CD14-positive monocyte (primary cell): ENCODE measurements around the gene CTAG1A. TPM values are rescaled to one million over a fixed set of nuclear protein-coding genes. Genes with fewer than 3 reads are reported as not detected.

Experiments
- DNase-seq, 3 donors: peaks; one replicate each; pipeline ENCODE4 v3.0.0-alpha.2; 2011 to 2022
- H2AFZ ChIP-seq: 2 replicates; pipeline ENCODE4 v1.6.0; 2012; ENCODE audit warnings: mild to moderate bottlenecking, low read depth, low read length, inconsistent platforms; ENCODE audit not compliant: insufficient read depth, poor library complexity, severe bottlenecking
- H3K27ac ChIP-seq, 2 donors: 1 replicate in 1 of 2; 2 replicates in 1 of 2; pipeline ENCODE4 v1.5.1; 2012 to 2013; ENCODE audit warnings: low read length in 2 of 2, control low read depth in 1 of 2, inconsistent platforms in 1 of 2, low read depth in 1 of 2, mild to moderate bottlenecking in 1 of 2
- H3K27me3 ChIP-seq, 2 donors: one replicate each; pipeline versions ENCODE4 v1.6.0 to v1.6.1; 2011 to 2013; ENCODE audit warnings: low read length in 2 of 2; ENCODE audit not compliant: control insufficient read depth in 2 of 2, insufficient read depth in 2 of 2
- H3K36me3 ChIP-seq, 2 donors: replicated peaks in 1 of 2; 1 replicate in 1 of 2; 2 replicates in 1 of 2; pipeline versions ENCODE4 v1.5.1 to v1.6.1; 2012 to 2013; ENCODE audit warnings: low read length in 2 of 2, control low read depth in 1 of 2, inconsistent platforms in 1 of 2, mild to moderate bottlenecking in 1 of 2; ENCODE audit not compliant: insufficient read depth in 2 of 2, control insufficient read depth in 1 of 2
- H3K4me1 ChIP-seq, 2 donors: 1 replicate in 1 of 2; 2 replicates in 1 of 2; pipeline versions ENCODE4 v1.5.1 to v1.6.1; 2012 to 2013; ENCODE audit warnings: low read length in 2 of 2, control low read depth in 1 of 2, inconsistent platforms in 1 of 2, mild to moderate bottlenecking in 1 of 2, moderate library complexity in 1 of 2; ENCODE audit not compliant: insufficient read depth in 2 of 2, control insufficient read depth in 1 of 2
- H3K4me2 ChIP-seq: replicated peaks from 2 replicates; pipeline ENCODE3; 2012; ENCODE audit warnings: low read length, moderate library complexity, mild to moderate bottlenecking; ENCODE audit not compliant: poor library complexity, severe bottlenecking; ENCODE audit errors: extremely low read depth
- H3K4me3 ChIP-seq, 3 experiments: fragments of 200-600 bp in 1 of 3; sonication (generic) in 1 of 3; replicated peaks in 1 of 3; 1 replicate in 2 of 3; 2 replicates in 1 of 3; pipeline ENCODE4 v1.5.1; 2011 to 2013; ENCODE audit warnings: low read length in 3 of 3, mild to moderate bottlenecking in 3 of 3, control low read depth in 2 of 3, low read depth in 2 of 3, inconsistent platforms in 1 of 3, moderate library complexity in 1 of 3
- H3K79me2 ChIP-seq: 2 replicates; pipeline ENCODE4 v1.6.0; 2012; ENCODE audit warnings: mild to moderate bottlenecking, control low read depth, inconsistent platforms, low read length, moderate library complexity; ENCODE audit not compliant: insufficient read depth
- H3K9ac ChIP-seq: 2 replicates; pipeline ENCODE4 v1.6.0; 2017; ENCODE audit warnings: low read length, mild to moderate bottlenecking; ENCODE audit not compliant: insufficient read depth, poor library complexity, severe bottlenecking
- H3K9me3 ChIP-seq, 2 donors: replicated peaks in 1 of 2; 1 replicate in 1 of 2; 2 replicates in 1 of 2; pipeline versions ENCODE4 v1.5.1 to v1.6.1; 2012 to 2013; ENCODE audit warnings: low read length in 2 of 2, control low read depth in 1 of 2; ENCODE audit not compliant: control insufficient read depth in 1 of 2, insufficient read depth in 1 of 2
- H4K20me1 ChIP-seq: 2 replicates; pipeline ENCODE4 v1.6.0; 2012; ENCODE audit warnings: mild to moderate bottlenecking, low read length, control low read depth, moderate library complexity; ENCODE audit not compliant: insufficient read depth
- H3K27ac Mint-ChIP-seq, 7 donors: one replicate each; pipeline ENCODE4 v1.8.0; 2020; ENCODE audit warnings: mild to moderate bottlenecking in 7 of 7, mixed read lengths in 7 of 7, moderate library complexity in 6 of 7, inconsistent platforms in 2 of 7
- H3K27me3 Mint-ChIP-seq, 3 donors: one replicate each; pipeline ENCODE4 v1.8.0; 2021 to 2022; ENCODE audit warnings: low read depth in 3 of 3, mild to moderate bottlenecking in 3 of 3, mixed read lengths in 3 of 3, moderate library complexity in 3 of 3, inconsistent platforms in 1 of 3
- H3K36me3 Mint-ChIP-seq, 2 donors: one replicate each; pipeline ENCODE4 v1.8.0; 2020; ENCODE audit warnings: mixed read lengths in 2 of 2, inconsistent platforms in 1 of 2, mild to moderate bottlenecking in 1 of 2
- H3K4me1 Mint-ChIP-seq: one replicate; pipeline ENCODE4 v1.8.0; 2020; ENCODE audit warnings: mild to moderate bottlenecking, mixed read lengths
- H3K4me3 Mint-ChIP-seq, 2 donors: one replicate each; pipeline ENCODE4 v1.8.0; 2020; ENCODE audit warnings: mild to moderate bottlenecking in 2 of 2, mixed read lengths in 2 of 2, moderate library complexity in 1 of 2
- H3K9me3 Mint-ChIP-seq, 7 donors: one replicate each; pipeline ENCODE4 v1.8.0; 2020 to 2022; ENCODE audit warnings: mixed read lengths in 7 of 7, mild to moderate bottlenecking in 6 of 7, moderate library complexity in 6 of 7, inconsistent platforms in 2 of 7
- WGBS: methylation state at CpG from one replicate; pipeline ENCODE4 v1.1.5; 2013; ENCODE audit warnings: missing lambda C conversion rate; ENCODE audit not compliant: insufficient coverage; 5-methylcytosine and 5-hydroxymethylcytosine counted together
- intact Hi-C, 2 donors: fragments of 100-400 bp; cut with micrococcal nuclease; formaldehyde crosslinking; loops; one replicate each; pipeline versions ENCODE4 v1.15.0 to v1.15.1; 2023
- polyA plus RNA-seq, 3 donors: library from polyadenylated mRNA; depleted of rRNA in 1 of 3; unstranded in 2 of 3; stranded (reverse) in 1 of 3; fragments of 300-500 nt in 2 of 3; fragments of >200 nt in 1 of 3; fragmentation: Illumina TruSeq in 2 of 3; gene quantifications; 1 replicate in 2 of 3; 2 replicates in 1 of 3; pipeline ENCODE4 v1.2.3, GENCODE V29; 2012 to 2021
- TF ChIP-seq, protein P1 (sequence below): fragments of 200-600 bp; IDR thresholded peaks from one replicate; pipeline ENCODE4 v1.8.0; 2022; ENCODE audit warnings: antibody characterized with exemption, mild to moderate bottlenecking

CTAG1A gene
- polyA plus RNA-seq, 3 donors, result not detected

DNA sequence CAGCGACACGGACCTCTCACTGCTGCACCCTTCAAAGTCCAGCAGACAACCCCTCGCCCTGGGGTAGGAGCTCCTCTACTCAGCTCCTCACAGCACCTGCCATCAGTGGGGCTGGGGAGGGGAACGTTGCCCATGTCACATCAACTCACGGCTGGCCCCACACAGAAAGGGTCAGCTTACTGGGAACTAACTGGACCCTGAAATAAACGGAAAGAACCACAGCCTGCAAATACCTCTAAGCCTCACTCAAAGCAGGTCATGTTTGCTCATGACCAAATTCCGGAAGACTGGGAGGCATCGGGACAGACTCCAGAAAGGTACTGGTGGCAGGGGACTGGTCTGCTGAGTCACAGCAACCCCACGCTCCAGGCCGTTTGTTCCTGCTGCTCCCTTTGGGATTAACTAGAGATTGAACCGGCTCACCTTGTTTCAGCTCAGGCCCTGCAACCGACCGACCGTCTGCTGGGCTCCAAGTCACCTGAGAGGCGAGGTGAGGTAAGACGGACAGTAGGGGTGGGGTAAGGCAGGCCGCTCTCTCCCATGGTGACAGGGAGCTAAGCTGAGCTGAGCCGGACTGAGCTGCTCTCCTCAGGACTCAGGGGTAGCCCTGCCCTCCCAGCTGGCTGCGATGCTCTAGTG, 43.9 kb upstream of the CTAG1A start:
- Histone ChIP-seq H4K20me1 (no peaks in the 10 kb centered on the region), H3K36me3 (peaks cover 4 to 16% of the 10 kb centered on the region in 2 donors), H3K4me2 (peak overlapping the region; percentile 59), H3K9ac (peak overlapping the region; percentile 70), H3K4me3 (peak overlapping the region in 1 of 3 experiments; percentile 59), H3K9me3 (no peaks in the 10 kb centered on the region), H3K27me3 (no peaks in the 10 kb centered on the region), H2AFZ (no peak overlapping the region), H3K27ac (peak overlapping the region; percentile 95 to 99), H3K79me2 (peaks cover 63% of the 10 kb centered on the region), H3K4me1 (peaks cover 56 to 60% of the 10 kb centered on the region in 2 donors)
- Mint-ChIP-seq H3K27me3 (peaks cover 0 to 18% (median 0%) of the 10 kb centered on the region in 3 donors), H3K36me3 (peaks cover 20 to 51% of the 10 kb centered on the region in 2 donors), H3K4me1 (peaks cover 53% of the 10 kb centered on the region), H3K4me3 (no peak overlapping the region), H3K9me3 (peaks cover 0 to 12% (median 5%) of the 10 kb centered on the region in 7 donors), H3K27ac (peak overlapping the region; percentile 97 to 99 (median 97))
- TF ChIP-seq, protein P1, sequence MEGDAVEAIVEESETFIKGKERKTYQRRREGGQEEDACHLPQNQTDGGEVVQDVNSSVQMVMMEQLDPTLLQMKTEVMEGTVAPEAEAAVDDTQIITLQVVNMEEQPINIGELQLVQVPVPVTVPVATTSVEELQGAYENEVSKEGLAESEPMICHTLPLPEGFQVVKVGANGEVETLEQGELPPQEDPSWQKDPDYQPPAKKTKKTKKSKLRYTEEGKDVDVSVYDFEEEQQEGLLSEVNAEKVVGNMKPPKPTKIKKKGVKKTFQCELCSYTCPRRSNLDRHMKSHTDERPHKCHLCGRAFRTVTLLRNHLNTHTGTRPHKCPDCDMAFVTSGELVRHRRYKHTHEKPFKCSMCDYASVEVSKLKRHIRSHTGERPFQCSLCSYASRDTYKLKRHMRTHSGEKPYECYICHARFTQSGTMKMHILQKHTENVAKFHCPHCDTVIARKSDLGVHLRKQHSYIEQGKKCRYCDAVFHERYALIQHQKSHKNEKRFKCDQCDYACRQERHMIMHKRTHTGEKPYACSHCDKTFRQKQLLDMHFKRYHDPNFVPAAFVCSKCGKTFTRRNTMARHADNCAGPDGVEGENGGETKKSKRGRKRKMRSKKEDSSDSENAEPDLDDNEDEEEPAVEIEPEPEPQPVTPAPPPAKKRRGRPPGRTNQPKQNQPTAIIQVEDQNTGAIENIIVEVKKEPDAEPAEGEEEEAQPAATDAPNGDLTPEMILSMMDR, result no peak
- no peak for DNase-seq
- WGBS, result 92% methylated on average over 7 of the region's 19 CpGs
- intact Hi-C loops, result no loop called here

DNA sequence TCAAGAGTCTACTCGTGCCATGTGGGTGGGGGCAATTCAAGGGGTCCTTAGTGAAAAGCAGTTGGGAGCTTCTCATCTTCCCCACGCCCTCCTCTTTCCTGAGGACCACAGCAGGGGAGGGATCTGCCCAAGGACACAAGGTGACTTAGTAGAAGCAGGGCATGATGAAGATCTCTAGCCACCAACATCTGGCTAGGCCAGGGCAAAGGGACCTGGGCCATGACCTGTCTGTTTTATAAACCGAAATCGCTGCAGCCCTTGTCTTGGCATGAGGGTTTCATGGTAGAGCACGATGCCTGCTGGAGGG, 43.4 kb upstream of the CTAG1A start:
- peaks cover 20 to 51% of the 10 kb centered on the region in 2 donors for H3K36me3 Mint-ChIP-seq
- Histone ChIP-seq H3K27me3 (no peaks in the 10 kb centered on the region), H3K4me1 (peaks cover 59 to 66% of the 10 kb centered on the region in 2 donors), H3K9ac (peak overlapping the region; percentile 70), H2AFZ (no peak overlapping the region), H3K4me2 (peak overlapping the region; percentile 59), H3K4me3 (peak overlapping the region in 1 of 3 experiments; percentile 59), H3K9me3 (no peaks in the 10 kb centered on the region), H4K20me1 (no peaks in the 10 kb centered on the region), H3K36me3 (peaks cover 3 to 13% of the 10 kb centered on the region in 2 donors), H3K79me2 (peaks cover 63% of the 10 kb centered on the region), H3K27ac (peak overlapping the region; percentile 95 to 99)
- no peak overlapping the region for H3K4me3 Mint-ChIP-seq
- intact Hi-C loops, result no loop called here
- no CpG with 5 or more reads among the region's 5 CpGs for WGBS
- peaks cover 0 to 17% (median 5%) of the 10 kb centered on the region in 7 donors for H3K9me3 Mint-ChIP-seq
- H3K4me1 Mint-ChIP-seq, result peaks cover 56% of the 10 kb centered on the region
- DNase-seq, result no peak
- H3K27me3 Mint-ChIP-seq, result peaks cover 0 to 20% (median 0%) of the 10 kb centered on the region in 3 donors
- TF ChIP-seq, protein P1, result no peak
- H3K27ac Mint-ChIP-seq, result peak overlapping the region; percentile 97 to 99 (median 97)
